DND-41 (cell line): ENCODE data around the gene KRTAP19-8.

Source experiments
- ATAC-seq: fragments of 200-7000 bp; cut with Tn5 transposase; 3 replicates; pipeline ENCODE4 v1.9.1; 2021; ENCODE audit warnings: low read depth; ENCODE audit not compliant: insufficient read depth
- DNase-seq: peaks from one replicate; pipeline ENCODE4 v3.0.0-alpha.2; 2020
- H2AFZ ChIP-seq: 2 replicates; pipeline ENCODE4 v1.6.0; 2012; ENCODE audit warnings: low read depth, low read length
- H3K27ac ChIP-seq: 2 replicates; pipeline ENCODE4 v1.5.1; 2012; ENCODE audit warnings: low read length, inconsistent platforms
- H3K27me3 ChIP-seq: fragments of 200-600 bp; sonication (generic); 2 replicates; pipeline ENCODE4 v1.6.0; 2012; ENCODE audit warnings: low read length, mild to moderate bottlenecking, inconsistent platforms; ENCODE audit not compliant: insufficient read depth, poor library complexity
- H3K36me3 ChIP-seq: 2 replicates; pipeline ENCODE4 v1.5.1; 2012; ENCODE audit warnings: low read length, inconsistent platforms; ENCODE audit not compliant: insufficient read depth
- H3K4me1 ChIP-seq: 2 replicates; pipeline ENCODE4 v1.5.1; 2012; ENCODE audit warnings: mild to moderate bottlenecking, low read length; ENCODE audit not compliant: insufficient read depth
- H3K4me2 ChIP-seq: 2 replicates; pipeline ENCODE4 v1.6.0; 2012; ENCODE audit warnings: mild to moderate bottlenecking, moderate library complexity, low read length, inconsistent platforms; ENCODE audit not compliant: insufficient read depth
- H3K4me3 ChIP-seq, 2 experiments: fragments of 200-600 bp in 1 of 2; shearing (Covaris generic) in 1 of 2; 2 replicates each; pipeline ENCODE4 v1.5.1; 2012 to 2016; ENCODE audit warnings: inconsistent platforms in 2 of 2, low read length in 2 of 2, mild to moderate bottlenecking in 2 of 2, low read depth in 1 of 2, moderate library complexity in 1 of 2
- H3K79me2 ChIP-seq: 2 replicates; pipeline ENCODE4 v1.6.0; 2012; ENCODE audit warnings: low read length, inconsistent platforms; ENCODE audit not compliant: insufficient read depth
- H3K9ac ChIP-seq: 2 replicates; pipeline ENCODE4 v1.6.0; 2012; ENCODE audit warnings: low read depth, mild to moderate bottlenecking, inconsistent platforms, low read length, moderate library complexity
- H3K9me3 ChIP-seq: 2 replicates; pipeline ENCODE4 v1.5.1; 2012; ENCODE audit warnings: low read length, moderate library complexity, mild to moderate bottlenecking, inconsistent platforms; ENCODE audit not compliant: insufficient read depth, severe bottlenecking
- H4K20me1 ChIP-seq: 2 replicates; pipeline ENCODE4 v1.6.0; 2012; ENCODE audit warnings: low read length; ENCODE audit not compliant: insufficient read depth
- EZH2 ChIP-seq: IDR thresholded peaks from 3 replicates; pipeline ENCODE4 v1.6.1; 2012; ENCODE audit warnings: borderline replicate concordance, low read depth, mild to moderate bottlenecking, moderate library complexity, low read length, inconsistent platforms; ENCODE audit not compliant: severe bottlenecking
- TF ChIP-seq, protein P1 (sequence below): IDR thresholded peaks from 2 replicates; pipeline ENCODE4 v1.5.1; 2012; ENCODE audit warnings: borderline replicate concordance, low read length, moderate library complexity, mild to moderate bottlenecking; ENCODE audit not compliant: poor library complexity, severe bottlenecking; ENCODE audit errors: extremely low read depth

The KRTAP19-8 gene

DNA sequence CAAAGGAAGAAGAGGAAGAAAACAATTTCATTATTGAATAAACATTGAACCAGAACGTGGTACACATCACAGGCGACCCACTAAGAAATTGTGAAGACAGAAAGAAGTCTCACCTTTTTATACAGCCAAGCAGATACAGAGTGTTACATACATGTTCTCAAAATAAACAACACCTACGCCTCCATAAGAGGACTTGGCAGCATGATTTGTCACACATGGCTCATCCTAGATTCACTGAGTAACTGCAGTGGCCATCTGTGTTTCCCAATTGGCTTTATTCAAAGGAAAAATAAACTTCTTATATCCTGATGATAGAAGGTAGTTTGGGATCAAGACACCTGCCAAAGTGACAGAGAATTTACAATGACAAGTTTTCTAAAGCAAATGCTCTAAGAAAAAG lies 7.6 kb upstream of the KRTAP19-8 start:
- Histone ChIP-seq H3K27ac (no peak overlapping the region), H3K79me2 (no peaks in the 10 kb centered on the region), H2AFZ (no peak overlapping the region), H3K36me3 (no peaks in the 10 kb centered on the region), H3K9me3 (no peaks in the 10 kb centered on the region), H3K27me3 (peaks cover 11% of the 10 kb centered on the region), H3K4me3 (no peak overlapping the region), H3K4me2 (no peak overlapping the region), H4K20me1 (no peaks in the 10 kb centered on the region), H3K4me1 (no peaks in the 10 kb centered on the region), H3K9ac (no peak overlapping the region)
- ATAC-seq (no peak), DNase-seq (no peak)
- TF ChIP-seq, protein P1, sequence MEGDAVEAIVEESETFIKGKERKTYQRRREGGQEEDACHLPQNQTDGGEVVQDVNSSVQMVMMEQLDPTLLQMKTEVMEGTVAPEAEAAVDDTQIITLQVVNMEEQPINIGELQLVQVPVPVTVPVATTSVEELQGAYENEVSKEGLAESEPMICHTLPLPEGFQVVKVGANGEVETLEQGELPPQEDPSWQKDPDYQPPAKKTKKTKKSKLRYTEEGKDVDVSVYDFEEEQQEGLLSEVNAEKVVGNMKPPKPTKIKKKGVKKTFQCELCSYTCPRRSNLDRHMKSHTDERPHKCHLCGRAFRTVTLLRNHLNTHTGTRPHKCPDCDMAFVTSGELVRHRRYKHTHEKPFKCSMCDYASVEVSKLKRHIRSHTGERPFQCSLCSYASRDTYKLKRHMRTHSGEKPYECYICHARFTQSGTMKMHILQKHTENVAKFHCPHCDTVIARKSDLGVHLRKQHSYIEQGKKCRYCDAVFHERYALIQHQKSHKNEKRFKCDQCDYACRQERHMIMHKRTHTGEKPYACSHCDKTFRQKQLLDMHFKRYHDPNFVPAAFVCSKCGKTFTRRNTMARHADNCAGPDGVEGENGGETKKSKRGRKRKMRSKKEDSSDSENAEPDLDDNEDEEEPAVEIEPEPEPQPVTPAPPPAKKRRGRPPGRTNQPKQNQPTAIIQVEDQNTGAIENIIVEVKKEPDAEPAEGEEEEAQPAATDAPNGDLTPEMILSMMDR, result no peak
- no peak for TF ChIP-seq EZH2

GRCh38 chr21:31043471-31043870 lies 5.2 kb upstream of the KRTAP19-8 start:
- no peak overlapping the region for H3K4me3 ChIP-seq
- no peaks in the 10 kb centered on the region for H3K9me3 ChIP-seq
- H2AFZ ChIP-seq, result no peak overlapping the region
- H3K36me3 ChIP-seq, result no peaks in the 10 kb centered on the region
- DNase-seq (no peak), ATAC-seq (no peak)
- H3K27ac ChIP-seq, result no peak overlapping the region
- no peak overlapping the region for H3K9ac ChIP-seq
- no peaks in the 10 kb centered on the region for H4K20me1 ChIP-seq
- peaks cover 10% of the 10 kb centered on the region for H3K27me3 ChIP-seq
- H3K4me1 ChIP-seq, result no peaks in the 10 kb centered on the region
- no peaks in the 10 kb centered on the region for H3K79me2 ChIP-seq
- H3K4me2 ChIP-seq, result no peak overlapping the region
- no peak for TF ChIP-seq EZH2
- TF ChIP-seq, protein P1, result no peak

GRCh38 chr21:31042080-31042464 lies 3.8 kb upstream of the KRTAP19-8 start:
- no peak overlapping the region for H3K4me3 ChIP-seq
- no peaks in the 10 kb centered on the region for H3K4me1 ChIP-seq
- H3K27me3 ChIP-seq, result no peaks in the 10 kb centered on the region
- no peak for TF ChIP-seq EZH2
- TF ChIP-seq, protein P1, result no peak
- H3K9ac ChIP-seq, result no peak overlapping the region
- H3K36me3 ChIP-seq, result no peaks in the 10 kb centered on the region
- DNase-seq, result no peak
- H3K4me2 ChIP-seq, result no peak overlapping the region
- no peak for ATAC-seq
- no peaks in the 10 kb centered on the region for H4K20me1 ChIP-seq
- no peak overlapping the region for H3K27ac ChIP-seq
- H2AFZ ChIP-seq, result no peak overlapping the region
- H3K79me2 ChIP-seq, result no peaks in the 10 kb centered on the region
- no peaks in the 10 kb centered on the region for H3K9me3 ChIP-seq
